NCI-H2196 treated with DMSO at 0.1 percent for 48 hours (cell line): ENCODE measurements around the gene PAK2.
A peak's percentile ranks its signal among the peaks of the same experiment; 100 is the strongest.
"Not testable (repeated sequence)": the region's sequence is repeated elsewhere in the genome, so short reads cannot be mapped to it uniquely, and the experiment has no call there.

Experiments
- DNase-seq: peaks from one replicate; lab custom pipeline; 2025; ENCODE audit not compliant: unreplicated experiment; lab: John Stamatoyannopoulos, UW

The PAK2 gene

DNA sequence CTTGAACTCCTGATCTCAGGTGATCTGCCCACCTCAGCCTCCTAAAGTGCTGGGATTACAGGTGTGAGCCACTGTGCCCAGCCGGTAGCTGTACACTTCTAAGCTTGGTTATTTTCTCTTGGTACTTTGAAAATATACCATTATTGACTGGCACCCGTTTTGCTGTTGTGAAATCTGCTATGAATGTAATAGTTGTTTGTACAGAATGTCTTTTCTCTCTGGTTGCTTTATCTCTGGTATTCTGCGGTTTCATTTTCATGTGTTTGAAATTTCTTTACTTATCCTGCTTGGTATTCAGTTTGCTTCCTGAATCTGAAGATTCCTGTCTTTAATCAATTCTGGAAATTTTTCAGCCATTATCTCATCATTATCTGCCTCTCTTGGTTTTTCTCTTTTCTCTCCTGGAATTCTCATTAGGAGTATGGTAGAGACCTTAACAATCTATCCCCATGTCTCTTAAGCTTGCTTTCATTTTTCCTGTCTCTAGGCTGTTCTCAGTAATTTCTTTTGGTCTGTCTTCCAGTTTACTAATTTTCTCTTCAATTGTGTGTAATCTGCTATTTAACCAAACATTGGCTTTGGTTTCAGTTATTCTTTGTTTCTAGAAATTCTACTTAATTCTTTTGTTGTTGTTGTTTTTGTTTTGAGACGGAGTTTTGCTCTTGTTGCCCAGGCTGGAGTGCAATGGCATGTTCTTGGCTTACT is 2.8 kb upstream of the PAK2 start:
- DNase-seq, result no peak

DNA sequence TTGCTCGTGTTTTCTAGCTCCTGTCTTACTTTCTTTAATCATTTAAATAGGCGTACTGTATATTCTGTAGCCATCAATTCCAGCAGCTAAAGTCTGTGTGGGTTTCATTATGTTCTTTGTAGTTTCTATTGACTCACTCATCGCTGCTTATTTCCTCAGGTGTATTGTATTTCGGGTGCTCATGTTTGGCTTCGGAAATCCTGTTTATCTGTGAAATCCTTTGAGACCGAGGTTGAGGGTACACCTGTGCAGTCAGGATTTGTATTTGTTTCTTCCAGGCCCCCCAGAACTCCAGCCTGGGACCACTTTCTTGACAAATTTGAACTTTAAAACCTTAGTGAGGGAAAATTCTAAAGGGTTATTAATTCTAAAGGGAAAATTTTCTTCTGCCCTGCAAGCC is 2.0 kb upstream of the PAK2 start:
- peak; percentile 62 for DNase-seq

DNA sequence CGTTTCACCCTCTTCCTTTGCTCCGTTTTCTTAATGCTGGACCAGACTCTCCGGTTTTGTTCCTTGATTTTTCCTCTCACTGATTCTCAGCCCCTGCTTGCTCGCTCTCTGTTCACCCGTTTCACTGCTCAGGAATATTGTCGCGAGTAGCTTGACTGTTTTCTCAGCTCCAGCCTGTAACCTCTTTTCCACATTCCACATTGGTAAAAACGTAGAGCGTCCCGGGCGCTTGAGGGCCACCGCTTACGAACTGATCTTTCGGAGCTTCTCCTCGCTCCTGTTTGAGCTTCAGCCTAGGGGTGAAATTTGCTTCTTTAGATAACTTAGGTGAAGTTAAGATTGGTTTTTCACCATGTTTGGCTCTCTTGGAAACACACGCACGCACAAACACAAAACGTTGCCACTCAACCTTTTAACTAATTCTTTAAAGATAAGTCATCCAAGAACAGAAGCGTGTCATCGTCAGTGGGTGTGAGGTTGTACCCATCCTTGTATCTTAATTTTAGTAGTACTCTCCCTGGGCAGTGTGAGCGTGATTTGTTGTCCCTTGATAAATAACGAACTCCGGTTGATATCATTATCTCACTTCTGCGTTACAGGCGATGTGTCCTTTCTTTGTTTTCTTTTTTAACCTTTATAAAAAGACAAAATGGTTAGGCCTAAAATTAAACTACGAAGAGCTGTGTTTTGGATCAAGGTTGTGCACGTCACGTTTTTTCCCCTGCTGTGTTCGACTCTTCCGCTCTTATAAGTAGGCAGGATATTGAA is 1.0 kb downstream of the PAK2 start:
- no peak for DNase-seq

DNA sequence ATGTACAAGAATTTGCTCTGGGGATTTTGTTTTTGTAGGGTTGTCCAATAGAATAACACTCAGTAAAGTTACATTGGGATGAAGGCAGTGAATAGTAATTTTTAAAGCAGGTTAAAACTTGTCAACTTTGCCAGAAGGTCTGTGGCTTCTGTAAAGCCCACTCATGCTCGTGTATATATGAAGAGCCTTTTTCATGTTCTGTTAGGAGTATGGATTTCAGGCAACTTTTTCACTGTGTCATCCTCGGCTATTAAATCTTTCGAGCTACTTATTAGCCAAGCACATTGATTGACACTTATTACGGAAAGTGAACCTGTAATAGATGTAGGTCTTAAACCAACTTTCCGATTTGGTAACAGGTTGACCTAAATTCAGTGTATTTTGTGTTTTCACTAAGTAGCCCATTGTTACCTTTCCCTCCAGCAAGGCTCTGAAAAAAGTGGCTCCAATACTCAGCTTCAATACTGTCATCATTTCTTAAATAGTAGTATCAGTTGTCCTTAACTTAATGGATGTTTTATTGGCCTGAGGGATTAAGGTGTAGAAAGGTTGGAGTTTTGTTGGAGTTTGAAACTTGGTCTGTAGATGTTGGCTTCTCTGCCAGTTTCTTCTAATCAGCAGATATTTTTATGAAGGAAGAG is 1.7 kb downstream of the PAK2 start:
- no peak for DNase-seq

GRCh38 chr3:196743569-196743968 is 3.9 kb downstream of the PAK2 start:
- DNase-seq, result not testable (repeated sequence)

GRCh38 chr3:196749125-196749524 is 9.5 kb downstream of the PAK2 start:
- no peak for DNase-seq

DNA sequence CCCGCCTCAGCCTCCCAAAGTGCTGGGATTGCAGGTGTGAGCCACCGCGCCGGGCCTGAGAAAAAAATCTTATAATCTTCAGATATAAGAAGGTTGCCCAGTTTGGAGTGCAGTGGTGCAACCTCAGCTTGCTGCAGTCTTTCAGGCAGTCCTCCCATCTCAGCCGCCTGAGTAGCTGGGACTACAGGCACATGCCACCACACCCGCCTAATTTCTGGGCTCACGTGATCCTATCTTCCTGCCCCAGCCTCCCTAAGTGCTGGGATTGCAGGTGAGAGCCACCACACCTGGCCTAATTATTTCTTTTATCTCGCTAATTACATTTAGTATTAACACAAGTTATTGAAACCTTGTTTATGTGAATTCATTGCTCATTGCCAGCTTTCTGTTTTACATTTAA is 13.5 kb downstream of the PAK2 start:
- DNase-seq, result no peak

DNA sequence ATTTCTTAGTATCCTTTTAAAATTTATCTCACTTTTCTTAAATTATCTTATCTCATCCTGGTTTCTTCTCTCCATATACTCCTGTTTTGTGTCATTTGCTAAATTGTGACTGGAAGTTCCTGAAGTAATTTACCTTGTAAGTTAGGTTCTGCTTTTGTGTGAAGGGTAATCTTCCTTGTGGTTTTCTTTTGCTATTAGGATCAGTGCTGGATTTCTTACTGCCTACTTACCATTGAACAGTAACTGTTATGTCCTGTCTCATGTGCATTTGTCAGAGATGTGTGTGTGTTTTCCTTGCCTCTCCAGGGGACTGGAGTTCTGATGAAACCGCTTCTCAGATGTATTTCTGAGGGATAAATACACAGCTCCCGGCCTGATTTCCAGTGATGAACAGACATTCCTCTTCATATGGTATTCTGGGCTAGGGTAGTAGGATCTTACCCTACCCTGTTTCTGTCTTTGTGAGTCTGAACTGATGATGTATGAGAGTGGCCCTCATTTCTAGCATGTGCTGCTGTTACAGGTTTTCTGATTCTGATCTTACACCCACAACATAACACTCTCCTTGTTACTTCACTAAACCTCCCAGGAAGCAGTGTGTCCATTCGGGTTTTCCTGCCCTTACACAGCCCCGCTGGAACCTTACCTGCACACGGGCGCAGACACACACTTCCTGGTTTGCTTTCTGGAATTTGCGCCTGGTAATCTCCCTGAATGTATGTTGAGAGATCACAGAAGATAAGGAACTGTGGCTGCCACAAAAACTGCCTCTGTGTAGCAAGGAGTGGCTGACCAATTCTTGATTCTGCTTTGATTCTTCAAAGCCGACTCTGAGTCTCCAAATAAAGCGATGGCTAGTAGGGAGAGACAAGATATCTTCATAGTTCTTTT is 14.7 kb downstream of the PAK2 start:
- DNase-seq, result no peak

DNA sequence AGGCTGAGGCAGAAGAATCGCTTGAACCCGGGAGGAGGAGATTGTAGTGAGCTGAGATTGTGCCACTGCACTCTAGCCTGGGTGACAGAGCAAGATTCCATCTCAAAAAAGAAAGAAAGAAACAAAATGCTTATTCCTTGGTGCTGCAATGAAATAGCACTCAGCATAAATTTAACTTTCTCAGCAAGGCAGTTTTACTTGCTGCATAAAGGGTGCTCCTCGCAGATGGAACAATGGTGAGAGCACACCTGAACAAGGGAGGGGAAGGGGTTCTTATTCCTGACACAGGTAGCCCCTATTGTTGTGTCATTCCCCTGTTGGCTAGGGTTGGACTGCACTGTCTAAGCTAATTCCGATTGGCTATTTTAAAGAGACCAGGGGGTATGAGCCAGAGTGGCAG is 17.1 kb downstream of the PAK2 start:
- no peak for DNase-seq

GRCh38 chr3:196757876-196758739 is 18.5 kb downstream of the PAK2 start:
- DNase-seq, result no peak

DNA sequence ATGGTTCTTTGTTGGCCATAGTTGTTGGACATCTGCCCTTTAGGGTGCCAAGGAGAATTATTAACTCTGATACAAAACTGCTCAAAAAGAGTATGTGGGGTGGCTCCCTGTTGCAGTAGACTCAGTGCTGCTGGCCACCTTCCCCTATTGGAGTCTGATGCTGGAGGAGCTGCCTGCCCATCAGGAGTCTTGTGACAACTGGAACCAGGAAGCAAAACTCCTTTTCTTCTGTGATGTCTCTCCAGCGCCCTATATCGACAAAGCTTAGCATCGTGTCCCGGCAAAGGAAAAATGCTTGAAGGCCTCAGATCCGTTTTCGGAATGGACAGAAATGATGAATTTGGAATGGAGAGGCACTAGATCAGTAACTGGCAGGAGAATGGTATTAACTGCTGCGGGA is 23.5 kb downstream of the PAK2 start:
- DNase-seq, result no peak

GRCh38 chr3:196765454-196765853 is 25.8 kb downstream of the PAK2 start:
- DNase-seq, result no peak

- no peak for DNase-seq
These were observed 31.4 kb downstream of the PAK2 start for GRCh38 chr3:196771067-196771466.

DNA sequence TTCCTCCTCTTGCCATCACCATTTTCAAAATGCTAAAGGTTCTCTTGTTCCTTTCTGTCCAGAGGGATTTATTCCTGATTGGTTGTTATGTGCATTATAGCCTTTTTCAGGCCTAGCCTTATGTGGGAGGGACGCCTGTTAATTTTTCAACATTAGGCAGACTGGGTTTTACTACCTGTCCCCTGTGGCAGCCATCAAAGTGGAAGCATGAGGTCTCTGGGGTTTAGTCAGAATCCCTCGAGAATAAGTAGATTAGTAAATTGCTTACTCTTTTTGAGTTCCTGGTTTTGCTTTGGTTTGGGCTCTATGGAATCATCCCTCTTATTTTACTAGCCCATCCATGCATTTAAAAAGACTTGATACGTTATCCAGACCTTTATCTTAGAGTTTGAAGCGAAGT is 32.4 kb downstream of the PAK2 start:
- DNase-seq, result no peak

DNA sequence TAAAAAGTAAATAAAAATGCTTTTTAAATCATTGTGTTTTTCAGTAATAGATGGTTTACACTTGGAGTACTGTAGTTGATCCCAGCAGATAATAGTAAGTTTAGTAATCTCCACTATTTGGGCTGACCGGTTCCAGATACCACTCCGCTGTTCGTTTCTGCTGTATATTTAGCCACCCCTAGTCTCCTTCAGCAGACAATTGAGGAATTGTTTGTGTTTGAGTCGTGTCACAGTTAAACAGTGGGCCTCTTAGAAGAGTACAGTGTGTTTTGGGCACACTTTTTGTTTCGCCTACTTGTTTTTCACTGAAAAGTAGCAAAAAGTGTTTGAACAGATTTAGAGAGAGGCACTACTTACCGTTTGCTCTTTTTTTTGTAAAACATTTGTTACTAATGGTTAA is 33.2 kb downstream of the PAK2 start:
- no peak for DNase-seq

DNA sequence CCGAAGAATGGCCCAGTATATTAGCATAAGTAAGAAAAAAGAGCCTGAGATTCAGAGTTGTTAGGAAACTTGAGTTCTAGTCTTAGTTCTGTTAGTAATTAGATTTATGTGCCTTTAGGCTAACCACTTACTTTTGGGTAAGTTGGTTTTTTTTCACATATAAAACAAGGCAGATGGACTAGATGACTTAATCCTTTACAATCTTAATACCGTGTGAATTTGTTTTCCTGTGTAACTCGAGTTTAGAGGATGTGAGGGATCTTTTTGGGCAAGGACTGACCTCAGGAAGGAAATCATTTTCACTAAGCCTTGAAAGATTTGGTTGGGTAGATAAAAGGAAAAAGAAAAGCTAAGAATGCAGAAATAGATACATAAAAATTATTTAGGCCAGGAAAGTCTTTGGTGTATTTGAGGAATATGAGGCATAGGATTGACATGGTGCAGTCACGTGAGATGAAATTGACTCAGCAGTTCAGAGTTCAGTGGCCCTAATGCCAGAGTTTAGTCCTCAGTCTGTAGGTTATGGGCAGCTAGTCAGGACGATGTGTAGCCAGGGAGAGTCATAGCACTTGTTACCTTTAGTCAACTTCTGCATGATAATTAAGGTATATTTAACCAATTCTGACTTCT is 34.6 kb downstream of the PAK2 start:
- DNase-seq, result no peak

GRCh38 chr3:196774848-196775422 is 35.3 kb downstream of the PAK2 start:
- DNase-seq, result no peak

GRCh38 chr3:196775938-196776337 is 36.3 kb downstream of the PAK2 start:
- no peak for DNase-seq

GRCh38 chr3:196777836-196778235 is 38.2 kb downstream of the PAK2 start:
- DNase-seq, result no peak
